ENCODE measurements around the gene COX14.
"Not testable (repeated sequence)": the region's sequence is repeated elsewhere in the genome, so short reads cannot be mapped to it uniquely, and the experiment has no call there.

Gene COX14

GRCh38 chr12:50106907-50107306, 5.1 kb upstream of the COX14 start:
- in situ Hi-C loops (cut with MboI; ENCODE audit: low sequenced_read_pairs), result no loop called here

- in situ Hi-C loops (cut with MboI; ENCODE audit: low sequenced_read_pairs), result no loop called here
These were observed 4.4 kb upstream of the COX14 start for GRCh38 chr12:50107416-50108268.

GRCh38 chr12:50109319-50109718, 2.7 kb upstream of the COX14 start:
- in situ Hi-C loops (cut with MboI; ENCODE audit: low sequenced_read_pairs), result no loop called here

- in situ Hi-C loops (cut with MboI; ENCODE audit: low sequenced_read_pairs), result no loop called here
These were observed 1.8 kb upstream of the COX14 start for GRCh38 chr12:50110127-50110761.

- in situ Hi-C loops (cut with MboI; ENCODE audit: low sequenced_read_pairs), result no loop called here
These were observed 1.2 kb upstream of the COX14 start for GRCh38 chr12:50110762-50111351.

GRCh38 chr12:50111395-50111692, 692 bp upstream of the COX14 start:
- in situ Hi-C loops (cut with MboI; ENCODE audit: low sequenced_read_pairs), result no loop called here

GRCh38 chr12:50112456-50113218, 601 bp downstream of the COX14 start:
- in situ Hi-C loops (cut with MboI; ENCODE audit: low sequenced_read_pairs), result no loop called here

- in situ Hi-C loops (cut with MboI; ENCODE audit: low sequenced_read_pairs), result no loop called here
These were observed 5.1 kb downstream of the COX14 start for GRCh38 chr12:50117057-50117622.

- in situ Hi-C loops (cut with MboI; ENCODE audit: low sequenced_read_pairs), result no loop called here
These were observed 7.4 kb downstream of the COX14 start for GRCh38 chr12:50119387-50119786.

GRCh38 chr12:50120521-50120920, 8.5 kb downstream of the COX14 start:
- in situ Hi-C loops (cut with MboI; ENCODE audit: low sequenced_read_pairs), result no loop called here

GRCh38 chr12:50120953-50121352, 8.9 kb downstream of the COX14 start:
- in situ Hi-C loops (cut with MboI; ENCODE audit: low sequenced_read_pairs), result no loop called here

GRCh38 chr12:50121641-50122040, 9.6 kb downstream of the COX14 start:
- in situ Hi-C loops (cut with MboI; ENCODE audit: low sequenced_read_pairs), result no loop called here

GRCh38 chr12:50123203-50123602, 11.2 kb downstream of the COX14 start:
- in situ Hi-C loops (cut with MboI; ENCODE audit: low sequenced_read_pairs), result no loop called here

GRCh38 chr12:50127546-50127945, 15.5 kb downstream of the COX14 start:
- in situ Hi-C loops (cut with MboI; ENCODE audit: low sequenced_read_pairs), result no loop called here

- in situ Hi-C loops (cut with MboI; ENCODE audit: low sequenced_read_pairs), result no loop called here
These were observed 17.3 kb downstream of the COX14 start for GRCh38 chr12:50129290-50129689.

- in situ Hi-C loops (cut with MboI; ENCODE audit: low sequenced_read_pairs), result no loop called here
These were observed 20.6 kb downstream of the COX14 start for GRCh38 chr12:50132505-50133135.

GRCh38 chr12:50142993-50143392, 31.0 kb downstream of the COX14 start:
- in situ Hi-C loops (cut with MboI; ENCODE audit: low sequenced_read_pairs), result no loop called here

- in situ Hi-C loops (cut with MboI; ENCODE audit: low sequenced_read_pairs), result no loop called here
These were observed 33.4 kb downstream of the COX14 start for GRCh38 chr12:50145439-50145838.

- in situ Hi-C loops (cut with MboI; ENCODE audit: low sequenced_read_pairs), result no loop called here
These were observed 35.2 kb downstream of the COX14 start for GRCh38 chr12:50147281-50147680.

- in situ Hi-C loops (cut with MboI; ENCODE audit: low sequenced_read_pairs), result not testable (repeated sequence)
These were observed 36.0 kb downstream of the COX14 start for GRCh38 chr12:50148011-50148410.

GRCh38 chr12:50149311-50149710, 37.3 kb downstream of the COX14 start:
- in situ Hi-C loops (cut with MboI; ENCODE audit: low sequenced_read_pairs), result no loop called here
